K562 (cell line): ENCODE data around the gene UBE2O. TPM values are rescaled to one million over a fixed set of nuclear protein-coding genes. Genes with fewer than 3 reads are reported as not detected.

ENCODE experiments used
- ATAC-seq: fragments of 200-7000 bp; cut with Tn5 transposase; 3 replicates; pipeline ENCODE4 v1.9.1; 2020; ENCODE audit warnings: moderate library complexity
- BruUV-seq: library from RNA; stranded (reverse); fragments of 400-500 nt; replicated peaks from 2 replicates; lab custom pipeline; 2021; lab: Mats Ljungman, UMichigan
- CTCF ChIA-PET: fragments of 300-600 bp; formaldehyde crosslinking; extraction: SDS; loops from one replicate; lab custom pipeline; 2021; ENCODE audit warnings: low intra/inter-chr PET ratio; lab: Yijun Ruan, JAX
- POLR2A ChIA-PET: fragments of 300-600, 350-650 bp; sonication (Branson Sonifier 250); formaldehyde crosslinking; extraction: SDS; loops from one replicate; lab custom pipeline; 2021; ENCODE audit warnings: antibody characterized with exemption, inconsistent platforms; lab: Yijun Ruan, JAX
- DNase-seq, 4 experiments: peaks; one replicate each; pipeline versions ENCODE4 v3.0.0 to v3.0.0-alpha.2; 2011 to 2018; ENCODE audit warnings: low spot score in 3 of 4, mixed read lengths in 3 of 4; ENCODE audit errors: extremely low read depth in 1 of 4
- FAIRE-seq: peaks from 2 replicates; lab custom pipeline; 2011; peaks lifted over from hg19 to GRCh38; lab: Jason Lieb, UNC
- H2AFZ ChIP-seq: 2 replicates; pipeline ENCODE4 v1.6.0; 2011; ENCODE audit warnings: low read depth, low read length, control low read depth, inconsistent platforms
- H3K27ac ChIP-seq: fragments of 200-600 bp; 3 replicates; pipeline ENCODE4 v1.8.0; 2011; ENCODE audit warnings: low read depth, mild to moderate bottlenecking, control low read depth, inconsistent platforms, low read length, moderate library complexity, mixed read lengths; ENCODE audit errors: extremely low read depth
- H3K27me3 ChIP-seq, 2 experiments: fragments of 300-600 bp in 1 of 2; 2 replicates in 1 of 2; 3 replicates in 1 of 2; pipeline versions ENCODE4 v1.6.0 to v1.8.0; 2011; ENCODE audit warnings: inconsistent platforms in 2 of 2, low read length in 2 of 2, mild to moderate bottlenecking in 1 of 2, mixed read lengths in 1 of 2, moderate library complexity in 1 of 2; ENCODE audit not compliant: control insufficient read depth in 2 of 2, insufficient read depth in 2 of 2
- H3K36me3 ChIP-seq: fragments of 300-600 bp; 3 replicates; pipeline ENCODE4 v1.8.0; 2011; ENCODE audit warnings: mild to moderate bottlenecking, low read length, inconsistent platforms; ENCODE audit not compliant: control insufficient read depth, insufficient read depth
- H3K4me1 ChIP-seq, 2 experiments: fragments of 200-600 bp in 1 of 2; replicated peaks in 1 of 2; 2 replicates in 1 of 2; 3 replicates in 1 of 2; pipeline versions ENCODE4 v1.5.1 to v1.8.0; 2011; ENCODE audit warnings: inconsistent platforms in 2 of 2, low read length in 2 of 2, mild to moderate bottlenecking in 1 of 2, mixed read lengths in 1 of 2, moderate library complexity in 1 of 2; ENCODE audit not compliant: control insufficient read depth in 2 of 2, insufficient read depth in 2 of 2
- H3K4me2 ChIP-seq: 2 replicates; pipeline ENCODE4 v1.6.1; 2011; ENCODE audit warnings: low read length, control low read depth, inconsistent platforms, mixed read lengths; ENCODE audit not compliant: insufficient read depth
- H3K4me3 ChIP-seq: fragments of 200-600 bp; sonication (generic), shearing (Covaris generic); 2 replicates; pipeline ENCODE4 v1.5.1; 2016; ENCODE audit warnings: control low read depth, inconsistent platforms
- H3K79me2 ChIP-seq: fragments of 200-600 bp; 3 replicates; pipeline ENCODE4 v1.8.0; 2011; ENCODE audit warnings: low read length, inconsistent platforms; ENCODE audit not compliant: control insufficient read depth, insufficient read depth
- H3K9ac ChIP-seq, 2 experiments: 2 replicates each; pipeline versions ENCODE4 v1.6.0 to v1.6.1; 2011; ENCODE audit warnings: low read depth in 2 of 2, low read length in 2 of 2, control low read depth in 1 of 2, inconsistent platforms in 1 of 2, mild to moderate bottlenecking in 1 of 2, mixed read lengths in 1 of 2; ENCODE audit not compliant: insufficient read depth in 1 of 2
- H3K9me1 ChIP-seq: one replicate; pipeline ENCODE4 v1.6.0; 2011; ENCODE audit warnings: inconsistent platforms, mild to moderate bottlenecking, low read length, moderate library complexity; ENCODE audit not compliant: control insufficient read depth, insufficient read depth
- H3K9me3 ChIP-seq: replicated peaks from 2 replicates; pipeline ENCODE4 v1.5.1; 2011; ENCODE audit warnings: low read depth, low read length, inconsistent platforms; ENCODE audit not compliant: control insufficient read depth, insufficient read depth
- H4K20me1 ChIP-seq: replicated peaks from 2 replicates; pipeline ENCODE4 v1.6.1; 2011; ENCODE audit warnings: low read length, inconsistent platforms, mixed read lengths; ENCODE audit not compliant: control insufficient read depth, insufficient read depth
- ETV1 ChIP-seq: fragments of 450-650 bp; conservative IDR thresholded peaks from 2 replicates; pipeline ENCODE4 v1.6.1; 2016; ENCODE audit warnings: missing genetic modification characterization, control low read depth, low read depth, missing compliant biosample characterization
- MEF2D ChIP-seq: conservative IDR thresholded peaks from 2 replicates; pipeline ENCODE4 v1.6.1; 2016; ENCODE audit warnings: low read depth, missing genetic modification characterization, missing compliant biosample characterization
- RAD21 ChIP-seq, 2 experiments: fragments of 250-450 bp in 1 of 2; fragments of 450-650 bp in 1 of 2; sonication (Bioruptor Pico) in 1 of 2; formaldehyde crosslinking in 1 of 2; IDR thresholded peaks in 1 of 2; conservative IDR thresholded peaks in 1 of 2; 2 replicates each; pipeline versions ENCODE4 v1.4.0 to v1.8.0; 2020 to 2022; ENCODE audit warnings: mild to moderate bottlenecking in 2 of 2, moderate library complexity in 1 of 2
- SMARCC2 ChIP-seq: fragments of 450-650 bp; IDR thresholded peaks from 2 replicates; pipeline ENCODE4 v1.6.1; 2017; ENCODE audit warnings: antibody characterized with exemption, moderate library complexity, mild to moderate bottlenecking, low read depth
- WHSC1 ChIP-seq: IDR thresholded peaks from one replicate; pipeline ENCODE4 v1.6.1; 2012; ENCODE audit warnings: low read length, control low read depth, inconsistent platforms
- XRCC5 ChIP-seq: fragments of 200-400 bp; formaldehyde crosslinking; IDR thresholded peaks from 2 replicates; pipeline ENCODE4 v1.6.1; 2017; ENCODE audit warnings: low read depth, mild to moderate bottlenecking, low read length
- YY1 ChIP-seq, 3 experiments: IDR thresholded peaks; 2 replicates each; pipeline ENCODE4 v1.6.1; 2011; ENCODE audit warnings: low read length in 2 of 3, mild to moderate bottlenecking in 2 of 3, moderate library complexity in 2 of 3, borderline replicate concordance in 1 of 3, control low read depth in 1 of 3, low read depth in 1 of 3; ENCODE audit not compliant: insufficient read depth in 3 of 3, insufficient replicate concordance in 2 of 3, control insufficient read depth in 1 of 3, insufficient read length in 1 of 3; ENCODE audit errors: extremely low read depth in 1 of 3
- ZC3H4 ChIP-seq: sonication (generic); formaldehyde crosslinking; IDR thresholded peaks from 2 replicates; pipeline ENCODE4 v1.9.0; 2021; ENCODE audit warnings: missing genetic modification reagents, borderline replicate concordance
- ZNF253 ChIP-seq: fragments of 250-450 bp; sonication (Bioruptor Pico); conservative IDR thresholded peaks from 2 replicates; pipeline ENCODE4 v1.6.1; 2021; ENCODE audit warnings: mild to moderate bottlenecking
- WGBS: fragments of 100-300 bp; shearing (Covaris generic); methylation state at CpG from one replicate; pipeline ENCODE4 v1.1.6; 2016; ENCODE audit warnings: low coverage, mixed read lengths; ENCODE audit not compliant: insufficient coverage; ENCODE audit errors: missing lambda C conversion rate; 5-methylcytosine and 5-hydroxymethylcytosine counted together
- in situ Hi-C: fragments of 300-500 bp; cut with MboI; formaldehyde crosslinking; loops from 4 replicates; pipeline ENCODE4 v1.15.0; 2018; ENCODE audit warnings: inconsistent platforms, mixed read lengths
- intact Hi-C: fragments of 100-400 bp; cut with micrococcal nuclease; formaldehyde crosslinking; loops from 2 replicates; pipeline ENCODE4 v1.14.2; 2022
- polyA plus RNA-seq, 8 experiments: library from polyadenylated mRNA; depleted of rRNA in 4 of 8; stranded (reverse) in 5 of 8; unstranded in 3 of 8; fragments of >200 nt; fragmentation: Nextera tagmentation in 2 of 8; fragmentation: Illumina TruSeq in 1 of 8; extraction: Ambion mirVana in 2 of 8; extraction: Trizol in 1 of 8; gene quantifications; 2 replicates each; pipeline versions ENCODE4 v1.2.1 to v1.2.3, GENCODE V29; 2011 to 2014; ENCODE audit warnings: inconsistent platforms in 1 of 8, missing spikeins in 1 of 8
- total RNA-seq, 7 experiments: library from RNA; depleted of rRNA in 6 of 7; stranded (reverse); fragments of >200 nt in 6 of 7; fragmentation: Illumina TruSeq in 2 of 7; extraction: Trizol in 2 of 7; gene quantifications; 2 replicates each; pipeline versions ENCODE4 v1.2.1 to v1.2.3, GENCODE V29; 2011 to 2021; ENCODE audit warnings: low replicate concordance in 1 of 7
- TF ChIP-seq, protein P1 (sequence below), 2 experiments: fragments of 450-650 bp; IDR thresholded peaks; 2 replicates each; pipeline ENCODE4 v1.6.1; 2016
- TF ChIP-seq, protein P2 (sequence below), 2 experiments: fragments of 450-650 bp in 1 of 2; IDR thresholded peaks; 2 replicates each; pipeline ENCODE4 v1.6.1; 2011 to 2017; ENCODE audit warnings: low read depth in 2 of 2, antibody characterized with exemption in 1 of 2, borderline replicate concordance in 1 of 2, low read length in 1 of 2, mild to moderate bottlenecking in 1 of 2, mixed read lengths in 1 of 2; ENCODE audit not compliant: control insufficient read depth in 1 of 2
- TF ChIP-seq, protein P3 (sequence below): fragments of 250-450 bp; sonication (Bioruptor Pico); IDR thresholded peaks from 2 replicates; pipeline ENCODE4 v1.5.0; 2021; ENCODE audit warnings: mild to moderate bottlenecking, borderline replicate concordance

UBE2O gene
- total and polyA plus RNA-seq, 9 of the 15 experiments (the other 6 are each of a cell fraction or from before 2014, with no cell fraction given), result 1.6 to 39.7 (median 13.3) TPM

DNA sequence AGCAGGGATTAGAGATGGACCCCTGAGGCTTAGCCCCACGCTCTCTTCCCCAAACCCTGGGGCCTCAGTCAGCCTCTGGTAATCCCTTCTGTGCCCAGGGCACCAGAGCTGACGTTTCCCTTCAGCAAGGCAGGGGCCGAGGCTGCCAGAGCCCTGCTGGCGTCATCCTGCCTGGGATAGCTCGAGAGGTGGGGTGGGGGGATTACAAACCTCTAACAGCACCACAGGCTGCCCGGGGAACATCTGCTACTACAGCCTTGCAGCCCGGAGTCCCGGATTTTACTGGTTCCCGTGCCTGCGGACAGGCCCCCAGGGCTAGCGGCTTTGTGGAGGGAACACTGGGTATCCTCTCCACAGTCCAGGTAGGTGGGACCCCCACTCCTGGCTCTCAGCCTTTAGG, 14.4 kb upstream of the UBE2O start, which contains the start of gene AANAT:
Gene AANAT, plus strand, starts transcription at position 238 of the 400 bp plus-strand sequence. CDS start 1,144 bp downstream, outside the sequence.
- Histone ChIP-seq H3K9ac (peak within 1 kb of the TSS in 1 of 2 experiments; percentile 79; a peak in 2 of 4 replicates), H3K79me2 (no peaks in the 10 kb centered on the region), H3K9me1 (no peaks in the 10 kb centered on the region), H3K4me1 (peaks cover 0 to 36% of the 10 kb centered on the region in 2 experiments; a peak in 2 of 5 replicates), H3K27ac (no peak within 1 kb of the TSS), H3K4me3 (no peak within 1 kb of the TSS), H3K9me3 (no peaks in the 10 kb centered on the region), H3K36me3 (no peaks in the 10 kb centered on the region), H2AFZ (no peak within 1 kb of the TSS), H4K20me1 (0 out of 2 replicates have a peak, but pooled peaks cover 2% of the 10 kb centered on the region), H3K4me2 (no peak within 1 kb of the TSS), H3K27me3 (peaks cover 6 to 47% of the 10 kb centered on the region in 2 experiments; a peak in 3 of 5 replicates)
- DNase-seq (no peak), FAIRE-seq (no peak), ATAC-seq (no peak)
- ChIA-PET CTCF (interaction anchor here (6.9 kb wide), 1 partner anchor 39 kb away, joined by 100 read pairs; no protein-coding TSS in a partner anchor), POLR2A (no interaction called here)
- no TSS peak for BruUV-seq
- 12% methylated on average over 11 of the region's 11 CpGs for WGBS
- in situ Hi-C loops (loop anchor here (5.0 kb wide), 1 partner anchor 40 kb away; no protein-coding TSS in a partner anchor), intact Hi-C loops (no loop called here)
- TF ChIP-seq SMARCC2 (no peak), XRCC5 (no peak), ETV1 (no peak), MEF2D (tag) (no peak), WHSC1 (no peak), ZC3H4 (CRISPR knock-in tag) (no peak), YY1 (IDR thresholded peaks at IDR 0.05; ENCODE audit: borderline replicate concordance in 1 of 3, control insufficient read depth in 1 of 3, extremely low read depth in 1 of 3, insufficient read depth in 3 of 3, insufficient read length in 1 of 3, insufficient replicate concordance in 2 of 3, low read depth in 1 of 3, low read length in 2 of 3) (no peak), ZNF253 (no peak), RAD21 (CRISPR knock-in tag; conservative IDR thresholded peaks at IDR 0.05 in 1 of 2, IDR thresholded peaks at IDR 0.05 in 1 of 2) (no peak)
- TF ChIP-seq, protein P1, sequence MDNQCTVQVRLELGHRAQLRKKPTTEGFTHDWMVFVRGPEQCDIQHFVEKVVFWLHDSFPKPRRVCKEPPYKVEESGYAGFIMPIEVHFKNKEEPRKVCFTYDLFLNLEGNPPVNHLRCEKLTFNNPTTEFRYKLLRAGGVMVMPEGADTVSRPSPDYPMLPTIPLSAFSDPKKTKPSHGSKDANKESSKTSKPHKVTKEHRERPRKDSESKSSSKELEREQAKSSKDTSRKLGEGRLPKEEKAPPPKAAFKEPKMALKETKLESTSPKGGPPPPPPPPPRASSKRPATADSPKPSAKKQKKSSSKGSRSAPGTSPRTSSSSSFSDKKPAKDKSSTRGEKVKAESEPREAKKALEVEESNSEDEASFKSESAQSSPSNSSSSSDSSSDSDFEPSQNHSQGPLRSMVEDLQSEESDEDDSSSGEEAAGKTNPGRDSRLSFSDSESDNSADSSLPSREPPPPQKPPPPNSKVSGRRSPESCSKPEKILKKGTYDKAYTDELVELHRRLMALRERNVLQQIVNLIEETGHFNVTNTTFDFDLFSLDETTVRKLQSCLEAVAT (IDR thresholded peaks at IDR 0.05), result no peak
- TF ChIP-seq, protein P2, sequence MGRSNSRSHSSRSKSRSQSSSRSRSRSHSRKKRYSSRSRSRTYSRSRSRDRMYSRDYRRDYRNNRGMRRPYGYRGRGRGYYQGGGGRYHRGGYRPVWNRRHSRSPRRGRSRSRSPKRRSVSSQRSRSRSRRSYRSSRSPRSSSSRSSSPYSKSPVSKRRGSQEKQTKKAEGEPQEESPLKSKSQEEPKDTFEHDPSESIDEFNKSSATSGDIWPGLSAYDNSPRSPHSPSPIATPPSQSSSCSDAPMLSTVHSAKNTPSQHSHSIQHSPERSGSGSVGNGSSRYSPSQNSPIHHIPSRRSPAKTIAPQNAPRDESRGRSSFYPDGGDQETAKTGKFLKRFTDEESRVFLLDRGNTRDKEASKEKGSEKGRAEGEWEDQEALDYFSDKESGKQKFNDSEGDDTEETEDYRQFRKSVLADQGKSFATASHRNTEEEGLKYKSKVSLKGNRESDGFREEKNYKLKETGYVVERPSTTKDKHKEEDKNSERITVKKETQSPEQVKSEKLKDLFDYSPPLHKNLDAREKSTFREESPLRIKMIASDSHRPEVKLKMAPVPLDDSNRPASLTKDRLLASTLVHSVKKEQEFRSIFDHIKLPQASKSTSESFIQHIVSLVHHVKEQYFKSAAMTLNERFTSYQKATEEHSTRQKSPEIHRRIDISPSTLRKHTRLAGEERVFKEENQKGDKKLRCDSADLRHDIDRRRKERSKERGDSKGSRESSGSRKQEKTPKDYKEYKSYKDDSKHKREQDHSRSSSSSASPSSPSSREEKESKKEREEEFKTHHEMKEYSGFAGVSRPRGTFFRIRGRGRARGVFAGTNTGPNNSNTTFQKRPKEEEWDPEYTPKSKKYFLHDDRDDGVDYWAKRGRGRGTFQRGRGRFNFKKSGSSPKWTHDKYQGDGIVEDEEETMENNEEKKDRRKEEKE (IDR thresholded peaks at IDR 0.05; ENCODE audit: borderline replicate concordance in 1 of 2, control insufficient read depth in 1 of 2, low read depth in 2 of 2, low read length in 1 of 2), result no peak
- TF ChIP-seq, protein P3, sequence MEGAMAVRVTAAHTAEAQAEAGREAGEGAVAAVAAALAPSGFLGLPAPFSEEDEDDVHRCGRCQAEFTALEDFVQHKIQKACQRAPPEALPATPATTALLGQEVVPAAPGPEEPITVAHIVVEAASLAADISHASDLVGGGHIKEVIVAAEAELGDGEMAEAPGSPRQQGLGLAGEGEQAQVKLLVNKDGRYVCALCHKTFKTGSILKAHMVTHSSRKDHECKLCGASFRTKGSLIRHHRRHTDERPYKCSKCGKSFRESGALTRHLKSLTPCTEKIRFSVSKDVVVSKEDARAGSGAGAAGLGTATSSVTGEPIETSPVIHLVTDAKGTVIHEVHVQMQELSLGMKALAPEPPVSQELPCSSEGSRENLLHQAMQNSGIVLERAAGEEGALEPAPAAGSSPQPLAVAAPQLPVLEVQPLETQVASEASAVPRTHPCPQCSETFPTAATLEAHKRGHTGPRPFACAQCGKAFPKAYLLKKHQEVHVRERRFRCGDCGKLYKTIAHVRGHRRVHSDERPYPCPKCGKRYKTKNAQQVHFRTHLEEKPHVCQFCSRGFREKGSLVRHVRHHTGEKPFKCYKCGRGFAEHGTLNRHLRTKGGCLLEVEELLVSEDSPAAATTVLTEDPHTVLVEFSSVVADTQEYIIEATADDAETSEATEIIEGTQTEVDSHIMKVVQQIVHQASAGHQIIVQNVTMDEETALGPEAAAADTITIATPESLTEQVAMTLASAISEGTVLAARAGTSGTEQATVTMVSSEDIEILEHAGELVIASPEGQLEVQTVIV (CRISPR knock-in tag), result no peak
